K562 (cell line): ENCODE measurements around the gene HRAS. TPM values are rescaled to one million over a fixed set of nuclear protein-coding genes. Genes with fewer than 3 reads are reported as not detected.

Source experiments
- ARHGAP35 ChIP-seq: fragments of 450-650 bp; IDR thresholded peaks from 2 replicates; pipeline ENCODE4 v1.6.1; 2018; ENCODE audit not compliant: partially characterized antibody
- CGGBP1 ChIP-seq: fragments of 250-450 bp; sonication (Bioruptor Pico); IDR thresholded peaks from 2 replicates; pipeline ENCODE4 v1.9.0; 2021; ENCODE audit warnings: mild to moderate bottlenecking
- CREB3L1 ChIP-seq: fragments of 450-650 bp; IDR thresholded peaks from 2 replicates; pipeline ENCODE4 v1.6.1; 2014; ENCODE audit warnings: low read depth, mild to moderate bottlenecking, moderate library complexity, borderline replicate concordance
- DIDO1 ChIP-seq: fragments of 450-650 bp; IDR thresholded peaks from 2 replicates; pipeline ENCODE4 v1.6.1; 2016; ENCODE audit warnings: low read depth, missing biosample characterization, missing genetic modification characterization
- FOXA3 ChIP-seq, 2 experiments: fragments of 450-650 bp in 1 of 2; sonication (generic) in 1 of 2; formaldehyde crosslinking; IDR thresholded peaks in 1 of 2; conservative IDR thresholded peaks in 1 of 2; 2 replicates each; pipeline versions ENCODE4 v1.4.0 to v1.8.0; 2020 to 2022; ENCODE audit warnings: mild to moderate bottlenecking in 2 of 2, missing genetic modification reagents in 1 of 2
- GABPA ChIP-seq: fragments of 200-800 bp; sonication (Bioruptor generic); conservative IDR thresholded peaks from 2 replicates; pipeline ENCODE4 v1.6.1; 2016; ENCODE audit warnings: low read depth, missing genetic modification characterization, missing compliant biosample characterization
- GABPB1 ChIP-seq: sonication (generic); formaldehyde crosslinking; IDR thresholded peaks from 2 replicates; pipeline ENCODE4 v1.8.0; 2022; ENCODE audit warnings: mild to moderate bottlenecking, missing genetic modification reagents
- GATA2 ChIP-seq: sonication (generic); formaldehyde crosslinking; IDR thresholded peaks from 2 replicates; pipeline ENCODE4 v1.4.0; 2020; ENCODE audit warnings: mild to moderate bottlenecking, missing genetic modification reagents
- JUN ChIP-seq, 2 experiments: sonication (generic) in 1 of 2; formaldehyde crosslinking in 1 of 2; IDR thresholded peaks; 2 replicates each; pipeline versions ENCODE4 v1.6.1 to v1.8.0; 2012 to 2022; ENCODE audit warnings: borderline replicate concordance in 2 of 2, mild to moderate bottlenecking in 2 of 2, improper control_type of control experiment in 1 of 2, low read depth in 1 of 2, low read length in 1 of 2, missing genetic modification reagents in 1 of 2
- MAX ChIP-seq: sonication (generic); formaldehyde crosslinking; IDR thresholded peaks from 2 replicates; pipeline ENCODE4 v1.9.0; 2022; ENCODE audit warnings: mild to moderate bottlenecking, missing genetic modification reagents
- NR2C2 ChIP-seq, 2 experiments: fragments of 200-800 bp in 1 of 2; sonication (Bioruptor generic) in 1 of 2; sonication (generic) in 1 of 2; formaldehyde crosslinking in 1 of 2; IDR thresholded peaks; 2 replicates each; pipeline versions ENCODE4 v1.6.1 to v1.8.0; 2016 to 2022; ENCODE audit warnings: mild to moderate bottlenecking in 1 of 2, missing compliant biosample characterization in 1 of 2, missing genetic modification characterization in 1 of 2, missing genetic modification reagents in 1 of 2
- WHSC1 ChIP-seq: IDR thresholded peaks from one replicate; pipeline ENCODE4 v1.6.1; 2012; ENCODE audit warnings: low read length, control low read depth, inconsistent platforms
- ZC3H4 ChIP-seq: sonication (generic); formaldehyde crosslinking; IDR thresholded peaks from 2 replicates; pipeline ENCODE4 v1.9.0; 2021; ENCODE audit warnings: missing genetic modification reagents, borderline replicate concordance
- ZNF124 ChIP-seq: sonication (generic); formaldehyde crosslinking; IDR thresholded peaks from 2 replicates; pipeline ENCODE4 v1.8.1; 2022; ENCODE audit warnings: missing genetic modification reagents
- ZNF165 ChIP-seq: fragments of 250-450 bp; sonication (Bioruptor Pico); IDR thresholded peaks from 2 replicates; pipeline ENCODE4 v1.4.0; 2020; ENCODE audit warnings: borderline replicate concordance
- ZNF41 ChIP-seq: fragments of 250-450 bp; sonication (Bioruptor Pico); conservative IDR thresholded peaks from 2 replicates; pipeline ENCODE4 v1.4.0; 2020; ENCODE audit warnings: mild to moderate bottlenecking
- ZNF444 ChIP-seq: fragments of 250-450 bp; sonication (Bioruptor Pico); IDR thresholded peaks from 2 replicates; pipeline ENCODE4 v1.4.0; 2020; ENCODE audit warnings: mild to moderate bottlenecking, moderate library complexity
- ZNF830 ChIP-seq: fragments of 250-450 bp; sonication (Bioruptor Pico); IDR thresholded peaks from 2 replicates; pipeline ENCODE4 v1.5.0; 2021; ENCODE audit warnings: mild to moderate bottlenecking
- polyA plus RNA-seq, 8 experiments: library from polyadenylated mRNA; depleted of rRNA in 4 of 8; stranded (reverse) in 5 of 8; unstranded in 3 of 8; fragments of >200 nt; fragmentation: Nextera tagmentation in 2 of 8; fragmentation: Illumina TruSeq in 1 of 8; extraction: Ambion mirVana in 2 of 8; extraction: Trizol in 1 of 8; gene quantifications; 2 replicates each; pipeline versions ENCODE4 v1.2.1 to v1.2.3, GENCODE V29; 2011 to 2014; ENCODE audit warnings: inconsistent platforms in 1 of 8, missing spikeins in 1 of 8
- total RNA-seq, 7 experiments: library from RNA; depleted of rRNA in 6 of 7; stranded (reverse); fragments of >200 nt in 6 of 7; fragmentation: Illumina TruSeq in 2 of 7; extraction: Trizol in 2 of 7; gene quantifications; 2 replicates each; pipeline versions ENCODE4 v1.2.1 to v1.2.3, GENCODE V29; 2011 to 2021; ENCODE audit warnings: low replicate concordance in 1 of 7
- TF ChIP-seq, protein P1 (sequence below): sonication (generic); formaldehyde crosslinking; IDR thresholded peaks from 2 replicates; pipeline ENCODE4 v1.9.0; 2022; ENCODE audit warnings: mild to moderate bottlenecking, missing genetic modification reagents
- TF ChIP-seq, protein P2 (sequence below): sonication (generic); formaldehyde crosslinking; IDR thresholded peaks from 2 replicates; pipeline ENCODE4 v1.8.1; 2023; ENCODE audit warnings: mild to moderate bottlenecking, missing genetic modification reagents

HRAS gene
- total and polyA plus RNA-seq, 9 of the 15 experiments (the other 6 are each of a cell fraction or from before 2014, with no cell fraction given) = 2.8 to 73.5 (median 29.6) TPM

GRCh38 chr11:579830-580601, 44.6 kb upstream of the HRAS start (continued):
- TF ChIP-seq MAX (CRISPR knock-in tag) (peak; percentile 65), ZNF41 (CRISPR knock-in tag) (no peak), FOXA3 (CRISPR knock-in tag; conservative IDR thresholded peaks at IDR 0.05 in 1 of 2, IDR thresholded peaks at IDR 0.05 in 1 of 2) (peak in 1 of 2 experiments; percentile 29; a peak in 1 of 4 replicates), DIDO1 (tag) (no peak), GABPB1 (no peak), WHSC1 (no peak), ARHGAP35 (no peak), ZNF444 (CRISPR knock-in tag) (no peak), CGGBP1 (CRISPR knock-in tag) (no peak), ZC3H4 (CRISPR knock-in tag) (no peak), JUN (IDR thresholded peaks at IDR 0.05; ENCODE audit: borderline replicate concordance, low read depth, low read length) (no peak), JUN (CRISPR knock-in tag; IDR thresholded peaks at IDR 0.05; ENCODE audit: borderline replicate concordance) (0 out of 2 replicates have a peak, but pooled peaks have one; percentile 46), ZNF165 (CRISPR knock-in tag) (no peak), CREB3L1 (no peak), ZNF830 (no peak), GABPA (tag) (no peak), NR2C2 (CRISPR knock-in tag; IDR thresholded peaks at IDR 0.05) (no peak), NR2C2 (tag; IDR thresholded peaks at IDR 0.05) (no peak), ZNF124 (no peak), GATA2 (CRISPR knock-in tag) (no peak)
- TF ChIP-seq, protein P1, sequence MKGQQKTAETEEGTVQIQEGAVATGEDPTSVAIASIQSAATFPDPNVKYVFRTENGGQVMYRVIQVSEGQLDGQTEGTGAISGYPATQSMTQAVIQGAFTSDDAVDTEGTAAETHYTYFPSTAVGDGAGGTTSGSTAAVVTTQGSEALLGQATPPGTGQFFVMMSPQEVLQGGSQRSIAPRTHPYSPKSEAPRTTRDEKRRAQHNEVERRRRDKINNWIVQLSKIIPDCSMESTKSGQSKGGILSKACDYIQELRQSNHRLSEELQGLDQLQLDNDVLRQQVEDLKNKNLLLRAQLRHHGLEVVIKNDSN (CRISPR knock-in tag) = peak; percentile 65
- TF ChIP-seq, protein P2, sequence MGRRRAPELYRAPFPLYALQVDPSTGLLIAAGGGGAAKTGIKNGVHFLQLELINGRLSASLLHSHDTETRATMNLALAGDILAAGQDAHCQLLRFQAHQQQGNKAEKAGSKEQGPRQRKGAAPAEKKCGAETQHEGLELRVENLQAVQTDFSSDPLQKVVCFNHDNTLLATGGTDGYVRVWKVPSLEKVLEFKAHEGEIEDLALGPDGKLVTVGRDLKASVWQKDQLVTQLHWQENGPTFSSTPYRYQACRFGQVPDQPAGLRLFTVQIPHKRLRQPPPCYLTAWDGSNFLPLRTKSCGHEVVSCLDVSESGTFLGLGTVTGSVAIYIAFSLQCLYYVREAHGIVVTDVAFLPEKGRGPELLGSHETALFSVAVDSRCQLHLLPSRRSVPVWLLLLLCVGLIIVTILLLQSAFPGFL (CRISPR knock-in tag) = 0 out of 2 replicates have a peak, but pooled peaks have one; percentile 55
